Heart right ventricle (tissue), 16 donors: ENCODE data around the gene ATL1. TPM values are rescaled to one million over a fixed set of nuclear protein-coding genes. Genes with fewer than 3 reads are reported as not detected.
A peak's percentile ranks its signal among the peaks of the same experiment; 100 is the strongest.

Experiments
- ATAC-seq, 8 donors: fragments of 200-7000 bp; cut with Tn5 transposase; one replicate each; pipeline ENCODE4 v1.9.1; 2020; ENCODE audit warnings: mild to moderate bottlenecking in 8 of 8, moderate library complexity in 8 of 8, moderate number of reproducible peaks in 1 of 8
- DNase-seq, 2 donors: peaks; one replicate each; pipeline ENCODE4 v3.0.0-alpha.2; 2020
- H3K27ac ChIP-seq, 10 donors: fragments of 200-600 bp; sonication (generic) in 2 of 10; one replicate each; pipeline versions ENCODE4 v1.5.0 to v1.8.0; 2020 to 2022; ENCODE audit warnings: mild to moderate bottlenecking in 3 of 10
- H3K27me3 ChIP-seq, 7 donors: fragments of 200-600 bp; one replicate each; pipeline ENCODE4 v1.8.0; 2021 to 2022; ENCODE audit warnings: mild to moderate bottlenecking in 2 of 7
- H3K36me3 ChIP-seq, 9 donors: fragments of 200-600 bp; sonication (generic) in 1 of 9; one replicate each; pipeline versions ENCODE4 v1.5.0 to v1.8.0; 2020 to 2022; ENCODE audit warnings: mild to moderate bottlenecking in 2 of 9
- H3K4me1 ChIP-seq, 9 donors: fragments of 200-600 bp; sonication (generic) in 1 of 9; one replicate each; pipeline versions ENCODE4 v1.5.0 to v1.8.0; 2020 to 2022; ENCODE audit warnings: mild to moderate bottlenecking in 4 of 9
- H3K4me3 ChIP-seq, 10 donors: fragments of 200-600 bp; sonication (generic) in 2 of 10; one replicate each; pipeline versions ENCODE4 v1.5.0 to v1.8.0; 2020 to 2022; ENCODE audit warnings: mild to moderate bottlenecking in 7 of 10, moderate library complexity in 2 of 10
- H3K9me3 ChIP-seq, 11 donors: fragments of 200-600 bp in 10 of 11; sonication (generic) in 2 of 11; one replicate each; pipeline versions ENCODE4 v1.5.0 to v1.8.0; 2013 to 2022; ENCODE audit warnings: mild to moderate bottlenecking in 2 of 11, control low read depth in 1 of 11, moderate library complexity in 1 of 11
- WGBS, 2 donors: extraction: QIAGEN DNeasy Blood & Tissue Kit; methylation state at CpG; one replicate each; pipeline ENCODE4 v1.1.7; 2013; ENCODE audit warnings: inconsistent platforms in 1 of 2; 5-methylcytosine and 5-hydroxymethylcytosine counted together
- intact Hi-C, 10 donors: fragments of 100-400 bp; cut with DNase I; formaldehyde crosslinking; loops; one replicate each; pipeline versions ENCODE4 v1.11.1 to v1.14.2; 2022
- polyA plus RNA-seq, 2 donors: library from polyadenylated mRNA; stranded (reverse); fragments of 200-250 nt; gene quantifications; one replicate each; pipeline ENCODE4 v1.2.3, GENCODE V29; 2013
- total RNA-seq, 10 donors: library from RNA; stranded (reverse); fragmentation: NEBNext Ultra II Directional in 3 of 10; extraction: Animal tissue kit (Norgen Biotek cat#: 25700) in 3 of 10; gene quantifications; one replicate each; pipeline versions ENCODE4 v1.2.1 to v1.2.4, GENCODE V29; 2021 to 2023
- TF ChIP-seq, protein P1 (sequence below), 9 donors: fragments of 200-600 bp; sonication (generic) in 2 of 9; IDR thresholded peaks; one replicate each; pipeline versions ENCODE4 v1.5.0 to v1.8.0; 2021 to 2022; ENCODE audit warnings: antibody characterized with exemption in 9 of 9, mild to moderate bottlenecking in 5 of 9, moderate library complexity in 1 of 9
- donor health status: Arrhythmogenic right ventricular cardiomyopathy.
- donor health status: ischemic (EF 13 %, LVEDD 7.1; RV severe dilation, severe dysfunction).
- donor health status: healthy with polysubstance abuse.
- donor health status: DM: no; HTN: yes; CAD: no.
- donor health status: DM: no; HTN: no; CAD: no.
- donor health status: ischemic (EF 25% LVEDD 6.9; RV normal size, moderate dysfunction).
- donor health status: ischemic (EF 25% LVEDD 5.7; RV mildly dilated, moderate dysfunction).
- donor health status: healthy.
- donor health status: DM: yes; HTN: yes; CAD: no.
- donor health status: Ischemic cardiomyopathy.
- donor health status: ischemic (EF 35%, LVEDD 5.7; RV mildly dilated, moderate dysfunction).
- donor health status: nonischemic (EF 11% LVEDD 7.7; RV severe dilation, severe dysfunction).
- donor health status: DM: yes; HTN: yes; CAD: no.
- donor health status: PGD.
- donor health status: ischemic (EF 29% LVEDD 5.4; RV normal size, mild dysfunction).
- donor health status: nonischemic (EF 23%, LVEDD 6.1; RV moderate dilation, normal function).

The ATL1 gene
- total and polyA plus RNA-seq, 12 donors, result 0.42 to 2.0 (median 0.86) TPM

- Histone ChIP-seq H3K4me1 (peaks cover 0 to 28% (median 16%) of the 10 kb centered on the region in 9 donors), H3K9me3 (no peaks in the 10 kb centered on the region), H3K27ac (peak overlapping the region in 7 of 10 donors; percentile 14 to 69 (median 48)), H3K4me3 (peak overlapping the region in 1 of 10 donors; percentile 17), H3K36me3 (no peaks in the 10 kb centered on the region), H3K27me3 (no peaks in the 10 kb centered on the region)
- intact Hi-C loops, result no loop called here
- ATAC-seq (peak in 4 of 8 donors; percentile 35 to 75 (median 65)), DNase-seq (no peak)
- TF ChIP-seq, protein P1, sequence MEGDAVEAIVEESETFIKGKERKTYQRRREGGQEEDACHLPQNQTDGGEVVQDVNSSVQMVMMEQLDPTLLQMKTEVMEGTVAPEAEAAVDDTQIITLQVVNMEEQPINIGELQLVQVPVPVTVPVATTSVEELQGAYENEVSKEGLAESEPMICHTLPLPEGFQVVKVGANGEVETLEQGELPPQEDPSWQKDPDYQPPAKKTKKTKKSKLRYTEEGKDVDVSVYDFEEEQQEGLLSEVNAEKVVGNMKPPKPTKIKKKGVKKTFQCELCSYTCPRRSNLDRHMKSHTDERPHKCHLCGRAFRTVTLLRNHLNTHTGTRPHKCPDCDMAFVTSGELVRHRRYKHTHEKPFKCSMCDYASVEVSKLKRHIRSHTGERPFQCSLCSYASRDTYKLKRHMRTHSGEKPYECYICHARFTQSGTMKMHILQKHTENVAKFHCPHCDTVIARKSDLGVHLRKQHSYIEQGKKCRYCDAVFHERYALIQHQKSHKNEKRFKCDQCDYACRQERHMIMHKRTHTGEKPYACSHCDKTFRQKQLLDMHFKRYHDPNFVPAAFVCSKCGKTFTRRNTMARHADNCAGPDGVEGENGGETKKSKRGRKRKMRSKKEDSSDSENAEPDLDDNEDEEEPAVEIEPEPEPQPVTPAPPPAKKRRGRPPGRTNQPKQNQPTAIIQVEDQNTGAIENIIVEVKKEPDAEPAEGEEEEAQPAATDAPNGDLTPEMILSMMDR (IDR thresholded peaks at IDR 0.05), result no peak
- 25 to 41% methylated on average over 5 of the region's 5 CpGs for WGBS, 2 donors
These were observed 117.7 kb downstream of the ATL1 start for GRCh38 chr14:50677527-50678063.

GRCh38 chr14:50678163-50678562 lies 118.2 kb downstream of the ATL1 start:
- peak overlapping the region in 5 of 10 donors; percentile 14 to 69 (median 56) for H3K27ac ChIP-seq
- H3K36me3 ChIP-seq, result no peaks in the 10 kb centered on the region
- no peak overlapping the region for H3K4me3 ChIP-seq
- peak in 1 of 8 donors; percentile 11 for ATAC-seq
- DNase-seq, result no peak
- H3K27me3 ChIP-seq, result no peaks in the 10 kb centered on the region
- TF ChIP-seq, protein P1 (IDR thresholded peaks at IDR 0.05), result no peak
- intact Hi-C loops, result no loop called here
- no peaks in the 10 kb centered on the region for H3K9me3 ChIP-seq
- peaks cover 0 to 24% (median 16%) of the 10 kb centered on the region in 9 donors for H3K4me1 ChIP-seq
- WGBS, 2 donors, result 58 to 65% methylated on average over 5 of the region's 5 CpGs

- Histone ChIP-seq H3K4me3 (no peak overlapping the region), H3K9me3 (no peaks in the 10 kb centered on the region), H3K36me3 (no peaks in the 10 kb centered on the region), H3K27ac (no peak overlapping the region), H3K27me3 (no peaks in the 10 kb centered on the region), H3K4me1 (peaks cover 0 to 19% (median 16%) of the 10 kb centered on the region in 9 donors)
- TF ChIP-seq, protein P1 (IDR thresholded peaks at IDR 0.05), result no peak
- ATAC-seq, result no peak
- DNase-seq, result no peak
- intact Hi-C loops, result loop anchor here in 1 of 10 donors (5.0 kb wide), 1 partner anchor 72 kb away; no protein-coding TSS in a partner anchor
These were observed 119.7 kb downstream of the ATL1 start for GRCh38 chr14:50679674-50680073.

Other genes starting within 250 kb of the ATL1 start
- 10 to 100 TPM in 9 of 10 donors, 1 to 10 TPM in 1; 7.5 to 15.5 (median 12.1) TPM for gene L2HGDH, start 247.9 kb upstream of the ATL1 start, total RNA-seq
- gene L2HGDH, start 247.9 kb upstream of the ATL1 start, polyA plus RNA-seq, result 1 to 10 TPM; 1.9 to 3.7 TPM
- 10 to 100 TPM; 17.0 to 31.3 (median 24.4) TPM for gene DMAC2L, start 247.8 kb upstream of the ATL1 start, total RNA-seq
- gene DMAC2L, start 247.8 kb upstream of the ATL1 start, polyA plus RNA-seq, result 10 to 100 TPM in 1 of 2 donors, 1 to 10 TPM in 1; 9.4 to 25.4 TPM
- gene CDKL1, start 163.3 kb upstream of the ATL1 start, total RNA-seq, result 1 to 10 TPM in 8 of 10 donors, under 1 TPM in 2; 0.71 to 6.0 (median 2.4) TPM
- gene CDKL1, start 163.3 kb upstream of the ATL1 start, polyA plus RNA-seq, result under 1 TPM; 0.73 to 0.94 TPM
- gene MAP4K5, start 27.6 kb upstream of the ATL1 start, total RNA-seq, result 10 to 100 TPM in 8 of 10 donors, 1 to 10 TPM in 2; 7.1 to 19.8 (median 12.1) TPM
- gene MAP4K5, start 27.6 kb upstream of the ATL1 start, polyA plus RNA-seq, result 1 to 10 TPM; 8.7 to 8.9 TPM
- gene SAV1, start 108.2 kb downstream of the ATL1 start, total RNA-seq, result 10 to 100 TPM; 26.9 to 32.6 (median 30.1) TPM
- 10 to 100 TPM; 10.2 to 25.2 TPM for gene SAV1, start 108.2 kb downstream of the ATL1 start, polyA plus RNA-seq